H1 (cell line): ENCODE results near the gene LMNB1. TPM values are rescaled to one million over a fixed set of nuclear protein-coding genes. Genes with fewer than 3 reads are reported as not detected.

ENCODE experiments used
- CTCF ChIA-PET: fragments of 300-600 bp; sonication (Branson Sonifier 250); formaldehyde crosslinking; loops from one replicate; lab custom pipeline; 2021; ENCODE audit not compliant: partially characterized antibody; lab: Charles Lee
- POLR2A ChIA-PET: fragments of 300-600 bp; sonication (Branson Sonifier 250); formaldehyde crosslinking; loops from one replicate; lab custom pipeline; 2021; ENCODE audit warnings: inconsistent platforms; ENCODE audit not compliant: partially characterized antibody; lab: Charles Lee
- DNase-seq, 2 experiments: peaks; one replicate each; pipeline versions ENCODE4 v3.0.0 to v3.0.0-alpha.2; 2010 to 2022; ENCODE audit warnings: low spot score in 2 of 2, low read depth in 1 of 2, mixed read lengths in 1 of 2
- FAIRE-seq: peaks from 2 replicates; lab custom pipeline; 2011; peaks lifted over from hg19 to GRCh38; lab: Jason Lieb, UNC
- H2AFZ ChIP-seq: 2 replicates; pipeline ENCODE4 v1.8.1; 2012; ENCODE audit warnings: low read length, inconsistent platforms
- H2AK5ac ChIP-seq: 2 replicates; pipeline ENCODE4 v1.6.1; 2013; ENCODE audit warnings: low read depth, low read length
- H2BK120ac ChIP-seq: replicated peaks from 2 replicates; pipeline ENCODE3; 2013; ENCODE audit warnings: low read depth, low read length, inconsistent platforms
- H2BK12ac ChIP-seq: 2 replicates; pipeline ENCODE4 v1.6.1; 2013; ENCODE audit warnings: low read depth, low read length
- H2BK15ac ChIP-seq: 2 replicates; pipeline ENCODE4 v1.6.1; 2013; ENCODE audit warnings: low read length
- H2BK20ac ChIP-seq: 2 replicates; pipeline ENCODE4 v1.6.1; 2013; ENCODE audit warnings: low read length
- H2BK5ac ChIP-seq: 2 replicates; pipeline ENCODE4 v1.6.1; 2013; ENCODE audit warnings: low read depth, low read length
- H3K14ac ChIP-seq: 2 replicates; pipeline ENCODE4 v1.6.1; 2013; ENCODE audit warnings: inconsistent platforms; ENCODE audit not compliant: insufficient read length
- H3K18ac ChIP-seq: 2 replicates; pipeline ENCODE4 v1.6.1; 2013; ENCODE audit warnings: low read length; ENCODE audit errors: extremely low read depth
- H3K23ac ChIP-seq: 2 replicates; pipeline ENCODE4 v1.6.1; 2013; ENCODE audit warnings: inconsistent platforms; ENCODE audit not compliant: insufficient read length
- H3K23me2 ChIP-seq: 2 replicates; pipeline ENCODE4 v1.6.1; 2013; ENCODE audit warnings: low read depth, low read length
- H3K27ac ChIP-seq: 2 replicates; pipeline ENCODE4 v1.6.1; 2011; ENCODE audit warnings: low read depth, low read length, inconsistent platforms
- H3K27me3 ChIP-seq, 4 experiments: replicated peaks in 1 of 4; 1 replicate in 1 of 4; 2 replicates in 3 of 4; pipeline versions ENCODE4 v1.6.1 to v1.8.1; 2011 to 2013; ENCODE audit warnings: low read length in 3 of 4, mild to moderate bottlenecking in 3 of 4, inconsistent platforms in 2 of 4, mixed read lengths in 2 of 4, moderate library complexity in 1 of 4; ENCODE audit not compliant: control insufficient read depth in 3 of 4, insufficient read depth in 3 of 4; ENCODE audit errors: extremely low read depth in 1 of 4
- H3K36me3 ChIP-seq, 4 experiments: 2 replicates each; pipeline versions ENCODE4 v1.6.1 to v1.8.1; 2011 to 2013; ENCODE audit warnings: mild to moderate bottlenecking in 4 of 4, low read length in 3 of 4, moderate library complexity in 2 of 4, control low read depth in 1 of 4, inconsistent platforms in 1 of 4; ENCODE audit not compliant: insufficient read depth in 4 of 4, control insufficient read depth in 2 of 4
- H3K4ac ChIP-seq: replicated peaks from 2 replicates; pipeline ENCODE3; 2013; ENCODE audit warnings: low read length, low read depth, mixed read lengths, inconsistent platforms; ENCODE audit not compliant: insufficient read length
- H3K4me1 ChIP-seq, 4 experiments: replicated peaks in 1 of 4; 1 replicate in 1 of 4; 2 replicates in 3 of 4; pipeline versions ENCODE4 v1.6.1 to v1.8.1; 2011 to 2013; ENCODE audit warnings: low read length in 3 of 4, inconsistent platforms in 2 of 4, mixed read lengths in 1 of 4; ENCODE audit not compliant: insufficient read depth in 4 of 4, control insufficient read depth in 3 of 4
- H3K4me2 ChIP-seq, 2 experiments: 2 replicates each; pipeline versions ENCODE4 v1.6.1 to v1.8.1; 2011 to 2013; ENCODE audit warnings: low read depth in 2 of 2, low read length in 2 of 2, control low read depth in 1 of 2, inconsistent platforms in 1 of 2, mild to moderate bottlenecking in 1 of 2; ENCODE audit not compliant: insufficient read depth in 1 of 2
- H3K4me3 ChIP-seq, 4 experiments: fragments of 200-600, 300-600 bp in 1 of 4; sonication (generic), shearing (Covaris generic), sonication (Bioruptor Twin) in 1 of 4; 2 replicates each; pipeline versions ENCODE4 v1.5.1 to v1.8.1; 2011 to 2016; ENCODE audit warnings: low read length in 4 of 4, low read depth in 3 of 4, control low read depth in 2 of 4, inconsistent platforms in 2 of 4, mild to moderate bottlenecking in 2 of 4, mixed read lengths in 1 of 4, moderate library complexity in 1 of 4; ENCODE audit not compliant: insufficient read depth in 2 of 4; ENCODE audit errors: extremely low read depth in 1 of 4
- H3K56ac ChIP-seq: replicated peaks from 2 replicates; pipeline ENCODE3; 2013; ENCODE audit warnings: low read depth, mild to moderate bottlenecking, mixed read lengths, low read length, inconsistent platforms; ENCODE audit not compliant: insufficient read length
- H3K79me1 ChIP-seq: 2 replicates; pipeline ENCODE4 v1.6.1; 2013; ENCODE audit warnings: low read depth, low read length, control low read depth
- H3K79me2 ChIP-seq, 2 experiments: 2 replicates each; pipeline versions ENCODE4 v1.6.1 to v1.8.1; 2012 to 2013; ENCODE audit warnings: low read length in 2 of 2, mild to moderate bottlenecking in 2 of 2, inconsistent platforms in 1 of 2; ENCODE audit not compliant: insufficient read depth in 2 of 2, control insufficient read depth in 1 of 2
- H3K9ac ChIP-seq, 4 experiments: replicated peaks in 1 of 4; 1 replicate in 1 of 4; 2 replicates in 3 of 4; pipeline versions ENCODE4 v1.6.1 to v1.8.1; 2011 to 2013; ENCODE audit warnings: low read depth in 3 of 4, low read length in 3 of 4, control low read depth in 2 of 4, mild to moderate bottlenecking in 2 of 4, moderate library complexity in 2 of 4, inconsistent platforms in 1 of 4; ENCODE audit errors: extremely low read depth in 1 of 4
- H3K9me3 ChIP-seq, 2 experiments: 2 replicates each; pipeline versions ENCODE4 v1.6.1 to v1.8.1; 2012 to 2013; ENCODE audit warnings: mild to moderate bottlenecking in 2 of 2, moderate library complexity in 2 of 2, control low read depth in 1 of 2, inconsistent platforms in 1 of 2, low read depth in 1 of 2, low read length in 1 of 2, mixed read lengths in 1 of 2; ENCODE audit not compliant: insufficient read depth in 2 of 2
- H4K20me1 ChIP-seq, 2 experiments: replicated peaks in 1 of 2; 2 replicates each; pipeline versions ENCODE3 to v1.8.1; 2011 to 2013; ENCODE audit warnings: inconsistent platforms in 2 of 2, low read length in 2 of 2, mild to moderate bottlenecking in 1 of 2; ENCODE audit not compliant: insufficient read depth in 2 of 2, control insufficient read depth in 1 of 2
- H4K5ac ChIP-seq: 2 replicates; pipeline ENCODE4 v1.6.1; 2013; ENCODE audit warnings: low read length, low read depth, mixed read lengths, inconsistent platforms; ENCODE audit not compliant: insufficient read length
- H4K8ac ChIP-seq: 2 replicates; pipeline ENCODE4 v1.8.0; 2013; ENCODE audit warnings: mild to moderate bottlenecking, moderate library complexity, low read length, inconsistent platforms; ENCODE audit not compliant: insufficient read depth; ENCODE audit errors: extremely low read depth
- H4K91ac ChIP-seq: replicated peaks from 2 replicates; pipeline ENCODE3; 2013; ENCODE audit warnings: low read length, mixed read lengths, inconsistent platforms; ENCODE audit not compliant: insufficient read length
- JUN ChIP-seq: IDR thresholded peaks from 2 replicates; pipeline ENCODE4 v1.6.1; 2011; ENCODE audit warnings: low read depth, mild to moderate bottlenecking, improper control_type of control experiment, low read length
- JUND ChIP-seq: IDR thresholded peaks from 2 replicates; pipeline ENCODE4 v1.6.1; 2011; ENCODE audit warnings: mild to moderate bottlenecking, improper control_type of control experiment, low read length
- POLR2AphosphoS5 ChIP-seq: IDR thresholded peaks from 2 replicates; pipeline ENCODE4 v1.6.1; 2011; ENCODE audit warnings: low read depth, low read length
- RXRA ChIP-seq: IDR thresholded peaks from 2 replicates; pipeline ENCODE4 v1.6.1; 2011; ENCODE audit warnings: low read depth, mild to moderate bottlenecking, low read length, moderate library complexity; ENCODE audit not compliant: insufficient read depth
- SRF ChIP-seq: IDR thresholded peaks from 2 replicates; pipeline ENCODE4 v1.6.1; 2011; ENCODE audit warnings: mild to moderate bottlenecking, low read depth, low read length, moderate library complexity
- SUZ12 ChIP-seq: fragments of 200-600 bp; sonication (generic); IDR thresholded peaks from 2 replicates; pipeline ENCODE4 v1.6.1; 2012; ENCODE audit warnings: mild to moderate bottlenecking, inconsistent platforms, low read length, moderate library complexity, mixed read lengths
- WGBS, 2 experiments: shearing (Covaris generic) in 1 of 2; methylation state at CpG; one replicate each; pipeline versions ENCODE4 v1.1.6 to v1.1.7; 2013 to 2015; ENCODE audit warnings: low lambda C conversion rate in 2 of 2, mixed read lengths in 2 of 2, inconsistent platforms in 1 of 2, low coverage in 1 of 2, missing lambda C conversion rate in 1 of 2; ENCODE audit not compliant: insufficient replicate concordance in 2 of 2, insufficient coverage in 1 of 2, insufficient read length in 1 of 2; ENCODE audit errors: extremely low coverage in 1 of 2, missing lambda C conversion rate in 1 of 2; 5-methylcytosine and 5-hydroxymethylcytosine counted together
- long read RNA-seq, 2 experiments: library from RNA in 1 of 2; library from capped mRNA in 1 of 2; stranded (forward); transcript quantifications; one replicate each; pipeline ENCODE4 v2.0.0, GENCODE V29; 2021; ENCODE audit warnings: inconsistent platforms in 1 of 2
- polyA minus RNA-seq, 3 experiments: library from RNA; depleted of rRNA, polyadenylated mRNA; stranded (reverse); fragments of >200 nt; gene quantifications; 1 replicate in 2 of 3; 2 replicates in 1 of 3; pipeline ENCODE4 v1.2.3, GENCODE V29; 2011
- polyA plus RNA-seq, 7 experiments: library from polyadenylated mRNA; depleted of rRNA in 3 of 7; stranded (reverse) in 5 of 7; unstranded in 2 of 7; fragments of >200 nt in 5 of 7; fragments of 200-250 nt in 2 of 7; gene quantifications; 1 replicate in 5 of 7; 2 replicates in 1 of 7; 4 replicates in 1 of 7; pipeline versions ENCODE4 v1.2.1 to v1.2.3, GENCODE V29; 2011 to 2013; ENCODE audit warnings: missing spikeins in 2 of 7, mixed read lengths in 2 of 7
- total RNA-seq: library from RNA; stranded (reverse); fragmentation: NEBNext Ultra II Directional; extraction: Animal tissue kit (Norgen Biotek cat#: 25700); gene quantifications from 2 replicates; pipeline ENCODE4 v1.2.1, GENCODE V29; 2021
- TF ChIP-seq, protein P1 (sequence below): IDR thresholded peaks from 2 replicates; pipeline ENCODE4 v1.6.1; 2011; ENCODE audit warnings: low read length, improper control_type of control experiment

The LMNB1 gene
- total RNA-seq (225 and 229 TPM in 2 replicates), polyA plus RNA-seq (2011; rRNA removed) (73.5 and 123 TPM in 2 replicates), polyA minus RNA-seq (2011; rRNA and poly(A)+ RNA removed) (40.1 and 54.4 TPM in 2 replicates)
- 88.9 TPM for polyA plus RNA-seq (2011; cell fraction: cytosol; rRNA removed)
- polyA plus RNA-seq (2011; cell fraction: nucleus; rRNA removed), result 104 TPM
- 153 to 239 TPM (median 158 TPM) in 4 replicates for polyA plus RNA-seq (2012, experiment 1 of 2)
- polyA plus RNA-seq (2012, experiment 2 of 2), result 38.7 TPM
- 90.6 TPM for polyA plus RNA-seq (2013, experiment 1 of 2)
- polyA plus RNA-seq (2013, experiment 2 of 2), result 87.9 TPM
- polyA minus RNA-seq (2011; cell fraction: cytosol; rRNA and poly(A)+ RNA removed), result 69.3 TPM
- polyA minus RNA-seq (2011; cell fraction: nucleus; rRNA and poly(A)+ RNA removed), result 75.1 TPM
- long read RNA-seq, experiment 1, transcript LMNB1-201 (11 exons, 2,878 nt), result major isoform, 20 of 164 reads
- long read RNA-seq, experiment 1, partial matches to known transcripts, result 111 of 164 reads
- long read RNA-seq, experiment 1, other reads (novel, unspliced or antisense), result 33 of 164 reads
- long read RNA-seq, experiment 2, partial matches to known transcripts, result 2 of 6 reads
- long read RNA-seq, experiment 2, other reads (novel, unspliced or antisense), result 3 of 6 reads

DNA sequence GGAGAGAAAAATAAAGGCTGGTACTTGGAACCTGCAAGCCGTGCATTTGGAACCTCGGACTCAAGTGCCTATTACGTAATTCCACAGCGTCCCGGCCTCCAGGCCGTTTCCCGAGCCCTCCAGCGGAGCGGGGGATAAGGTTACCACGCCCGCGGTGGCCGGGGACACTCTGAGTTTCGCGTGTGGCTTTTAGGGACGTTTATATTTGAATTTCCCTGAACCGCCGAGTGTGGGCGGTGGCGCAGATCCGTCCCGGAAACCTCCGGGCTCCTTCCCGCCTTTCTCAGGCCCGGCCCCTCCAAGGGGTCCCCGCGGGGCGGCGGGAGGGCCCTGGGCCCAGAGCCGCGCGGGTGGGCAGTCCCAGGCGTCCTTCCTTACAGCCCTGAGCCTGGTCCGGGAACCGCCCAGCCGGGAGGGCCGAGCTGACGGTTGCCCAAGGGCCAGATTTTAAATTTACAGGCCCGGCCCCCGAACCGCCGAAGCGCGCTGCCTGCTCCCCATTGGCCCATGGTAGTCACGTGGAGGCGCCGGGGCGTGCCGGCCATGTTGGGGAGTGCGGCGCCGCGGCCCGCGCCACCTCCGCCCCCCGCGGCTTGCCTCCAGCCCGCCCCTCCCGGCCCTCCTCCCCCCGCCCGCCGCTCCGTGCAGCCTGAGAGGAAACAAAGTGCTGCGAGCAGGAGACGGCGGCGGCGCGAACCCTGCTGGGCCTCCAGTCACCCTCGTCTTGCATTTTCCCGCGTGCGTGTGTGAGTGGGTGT, at the start of gene LMNB1:
Gene LMNB1, plus strand, starts transcription at position 638 of the 758 bp plus-strand sequence. CDS start 373 bp downstream, outside the sequence.
- Histone ChIP-seq H3K4me3 (peak within 1 kb of the TSS; percentile 84 to 95 (median 90)), H2BK12ac (peak within 1 kb of the TSS; percentile 95), H4K8ac (peak within 1 kb of the TSS; percentile 99), H3K14ac (peak within 1 kb of the TSS; percentile 85), H3K79me1 (0 out of 2 replicates have a peak, but pooled peaks cover 2% of the 10 kb centered on the region), H2AK5ac (peak within 1 kb of the TSS; percentile 78), H3K56ac (peak within 1 kb of the TSS; percentile 99), H4K20me1 (peaks cover 7 to 12% of the 10 kb centered on the region in 2 experiments), H3K4me2 (peak within 1 kb of the TSS; percentile 75 to 97), H3K18ac (peak within 1 kb of the TSS; percentile 100), H3K27ac (peak within 1 kb of the TSS; percentile 99), H3K4ac (peak within 1 kb of the TSS; percentile 100), H3K9me3 (no peaks in the 10 kb centered on the region), H2BK15ac (peak within 1 kb of the TSS; percentile 81; the same call in 1 of the 2 replicates), H3K36me3 (no peaks in the 10 kb centered on the region; a peak in 1 of 8 replicates), H2BK5ac (peak within 1 kb of the TSS; percentile 99), H2BK20ac (no peak within 1 kb of the TSS), H2BK120ac (peak within 1 kb of the TSS; percentile 95), H3K23me2 (peaks cover 7% of the 10 kb centered on the region), H3K9ac (peak within 1 kb of the TSS; percentile 98 to 100 (median 100)), H3K4me1 (peaks cover 0 to 12% (median 0%) of the 10 kb centered on the region in 4 experiments; a peak in 3 of 7 replicates), H4K5ac (peak within 1 kb of the TSS; percentile 100), H2AFZ (0 out of 2 replicates have a peak within 1 kb of the TSS, but pooled peaks have one; percentile 31), H3K27me3 (no peaks in the 10 kb centered on the region), H4K91ac (peak within 1 kb of the TSS; percentile 100), H3K23ac (no peak within 1 kb of the TSS), H3K79me2 (peaks cover 27 to 43% of the 10 kb centered on the region in 2 experiments)
- ChIA-PET POLR2A (interaction anchor here (0.9 to 8.5 kb wide), 20 partner anchors 9 to 513 kb away, joined by 3 to 146 read pairs (median 9); partner anchors contain the start of genes ALDH7A1, MEGF10 and PHAX), CTCF (interaction anchor here (0.5 to 11.1 kb wide), 9 partner anchors 9 to 564 kb away, joined by 3 to 251 read pairs (median 4); no protein-coding TSS in a partner anchor)
- FAIRE-seq (no peak), DNase-seq (peak; percentile 93 to 96)
- WGBS, 2 experiments, result 1% methylated on average over 39 of the region's 74 CpGs; no CpG with 5 or more reads in 1 of the 2 experiments
- TF ChIP-seq SUZ12 (no peak), JUND (no peak), POLR2AphosphoS5 (peak; percentile 88; the same call in 1 of the 2 replicates), JUN (no peak), RXRA (no peak), SRF (no peak)
- TF ChIP-seq, protein P1, sequence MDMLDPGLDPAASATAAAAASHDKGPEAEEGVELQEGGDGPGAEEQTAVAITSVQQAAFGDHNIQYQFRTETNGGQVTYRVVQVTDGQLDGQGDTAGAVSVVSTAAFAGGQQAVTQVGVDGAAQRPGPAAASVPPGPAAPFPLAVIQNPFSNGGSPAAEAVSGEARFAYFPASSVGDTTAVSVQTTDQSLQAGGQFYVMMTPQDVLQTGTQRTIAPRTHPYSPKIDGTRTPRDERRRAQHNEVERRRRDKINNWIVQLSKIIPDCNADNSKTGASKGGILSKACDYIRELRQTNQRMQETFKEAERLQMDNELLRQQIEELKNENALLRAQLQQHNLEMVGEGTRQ, result peak; percentile 96
